MM.1S (cell line): ENCODE measurements around the gene OVCA2.

Experiments
- CTCF ChIP-seq: fragments of 300-600 bp; sonication (generic); IDR thresholded peaks from 2 replicates; pipeline ENCODE4 v1.5.1; 2016; ENCODE audit warnings: antibody characterized with exemption, low read length, mixed read lengths
- EZH2phosphoT487 ChIP-seq: fragments of 300-600 bp; sonication (generic); IDR thresholded peaks from 2 replicates; pipeline ENCODE4 v1.6.1; 2018; ENCODE audit warnings: antibody characterized with exemption, low read length

- TF ChIP-seq CTCF (no peak; the same call in 1 of the 2 replicates), EZH2phosphoT487 (no peak)
Observed at GRCh38 chr17:2042390-2042847, 597 bp downstream of the OVCA2 start.
